Stomach (tissue), 4 donors: ENCODE results near the gene TMEM213.

Source experiments
- EP300 ChIP-seq: sonication (generic); formaldehyde crosslinking; IDR thresholded peaks from one replicate; pipeline ENCODE4 v1.6.1; 2017; ENCODE audit warnings: antibody characterized with exemption
- POLR2AphosphoS5 ChIP-seq, 3 donors: sonication (generic); formaldehyde crosslinking; IDR thresholded peaks; one replicate each; pipeline ENCODE4 v1.6.1; 2016; ENCODE audit warnings: antibody characterized with exemption in 3 of 3
- TF ChIP-seq, protein P1 (sequence below), 7 experiments: fragments of 450-650 bp in 4 of 7; fragments of 200-600 bp in 3 of 7; sonication (generic) in 3 of 7; IDR thresholded peaks; one replicate each; pipeline ENCODE4 v1.5.1; 2016 to 2019; ENCODE audit warnings: antibody characterized with exemption in 7 of 7, control low read depth in 2 of 7, mild to moderate bottlenecking in 1 of 7

DNA sequence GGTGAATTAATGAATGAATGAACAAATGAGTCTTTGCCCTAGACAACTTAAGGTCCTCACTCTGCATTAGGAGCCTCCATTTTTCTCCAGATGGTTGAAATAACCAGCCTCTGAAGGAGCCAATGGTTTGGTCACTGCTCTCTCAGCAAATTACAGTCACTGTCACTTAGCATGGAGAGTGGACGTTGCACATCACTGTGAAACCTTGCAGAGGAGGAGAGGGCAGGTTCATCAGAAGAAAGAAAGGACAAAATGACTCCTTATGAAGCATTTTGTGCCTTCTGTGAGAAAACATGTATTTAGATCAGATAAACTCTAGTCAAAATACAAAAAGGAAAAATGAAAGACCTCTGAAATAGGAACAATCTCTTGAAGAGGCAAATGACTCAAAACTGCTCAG is 6.8 kb downstream of the TMEM213 start:
- TF ChIP-seq EP300 = no peak
- TF ChIP-seq, protein P1, sequence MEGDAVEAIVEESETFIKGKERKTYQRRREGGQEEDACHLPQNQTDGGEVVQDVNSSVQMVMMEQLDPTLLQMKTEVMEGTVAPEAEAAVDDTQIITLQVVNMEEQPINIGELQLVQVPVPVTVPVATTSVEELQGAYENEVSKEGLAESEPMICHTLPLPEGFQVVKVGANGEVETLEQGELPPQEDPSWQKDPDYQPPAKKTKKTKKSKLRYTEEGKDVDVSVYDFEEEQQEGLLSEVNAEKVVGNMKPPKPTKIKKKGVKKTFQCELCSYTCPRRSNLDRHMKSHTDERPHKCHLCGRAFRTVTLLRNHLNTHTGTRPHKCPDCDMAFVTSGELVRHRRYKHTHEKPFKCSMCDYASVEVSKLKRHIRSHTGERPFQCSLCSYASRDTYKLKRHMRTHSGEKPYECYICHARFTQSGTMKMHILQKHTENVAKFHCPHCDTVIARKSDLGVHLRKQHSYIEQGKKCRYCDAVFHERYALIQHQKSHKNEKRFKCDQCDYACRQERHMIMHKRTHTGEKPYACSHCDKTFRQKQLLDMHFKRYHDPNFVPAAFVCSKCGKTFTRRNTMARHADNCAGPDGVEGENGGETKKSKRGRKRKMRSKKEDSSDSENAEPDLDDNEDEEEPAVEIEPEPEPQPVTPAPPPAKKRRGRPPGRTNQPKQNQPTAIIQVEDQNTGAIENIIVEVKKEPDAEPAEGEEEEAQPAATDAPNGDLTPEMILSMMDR (IDR thresholded peaks at IDR 0.05) = no peak
- no peak for TF ChIP-seq POLR2AphosphoS5 (IDR thresholded peaks at IDR 0.05)
